Heart left ventricle (tissue), 13 donors: ENCODE data around the gene SPECC1L.
"Not testable (repeated sequence)": the region's sequence is repeated elsewhere in the genome, so short reads cannot be mapped to it uniquely, and the experiment has no call there.

Experiments used
- CTCF ChIP-seq, 12 donors: fragments of 200-600 bp; sonication (generic) in 4 of 12; IDR thresholded peaks; one replicate each; pipeline versions ENCODE4 v1.5.0 to v1.8.0; 2018 to 2022; ENCODE audit warnings: antibody characterized with exemption in 12 of 12, mild to moderate bottlenecking in 5 of 12
- POLR2A ChIP-seq, 2 donors: fragments of 450-650 bp; IDR thresholded peaks; one replicate each; pipeline ENCODE4 v1.6.1; 2017; ENCODE audit warnings: antibody characterized with exemption in 2 of 2, mild to moderate bottlenecking in 2 of 2, moderate library complexity in 2 of 2
- donor health status: ischemic (EF 13 %, LVEDD 7.1; RV severe dilation, severe dysfunction).
- donor health status: DM: no; HTN: yes; CAD: no.
- donor health status: DM: no; HTN: no; CAD: no.
- donor health status: ischemic (EF 25% LVEDD 6.9; RV normal size, moderate dysfunction).
- donor health status: ischemic (EF 25% LVEDD 5.7; RV mildly dilated, moderate dysfunction).
- donor health status: ischemic (EF 35%, LVEDD 5.7; RV mildly dilated, moderate dysfunction).
- donor health status: nonischemic (EF 11% LVEDD 7.7; RV severe dilation, severe dysfunction).
- donor health status: DM: yes; HTN: yes; CAD: no.
- donor health status: PGD.
- donor health status: ischemic (EF 29% LVEDD 5.4; RV normal size, mild dysfunction).
- donor health status: nonischemic (EF 23%, LVEDD 6.1; RV moderate dilation, normal function).

DNA sequence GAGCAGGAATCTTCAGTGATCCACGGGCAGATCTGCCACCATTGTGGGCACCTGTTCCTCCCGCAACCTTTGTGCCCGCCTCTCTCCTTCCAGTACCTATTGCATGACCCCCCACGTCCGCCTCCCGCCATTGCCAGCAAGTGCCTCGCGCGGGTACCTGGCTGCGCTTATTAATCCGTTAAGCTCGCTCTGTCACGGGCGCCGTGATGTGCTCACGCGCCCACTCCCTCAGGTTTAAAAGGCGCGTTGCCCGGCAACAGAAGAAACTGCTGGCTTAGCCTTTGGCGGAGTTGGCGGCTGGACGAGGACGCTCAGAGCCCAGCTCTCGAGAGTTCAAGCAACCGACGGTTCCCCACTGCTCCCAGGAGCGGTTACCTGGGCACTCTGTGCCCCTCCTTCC, 19.3 kb upstream of the SPECC1L start:
- TF ChIP-seq CTCF, POLR2A (IDR thresholded peaks at IDR 0.05): not testable (repeated sequence)
